Muscle of leg (tissue), 16 donors: ENCODE results near the gene PRKAR1B. TPM values are rescaled to one million over a fixed set of nuclear protein-coding genes. Genes with fewer than 3 reads are reported as not detected.

Source experiments
- DNase-seq: peaks from one replicate; pipeline ENCODE4 v3.0.0; 2013
- H3K27ac ChIP-seq: one replicate; pipeline ENCODE4 v1.5.1; 2013; ENCODE audit warnings: mild to moderate bottlenecking, low read length, control low read depth
- H3K27me3 ChIP-seq: one replicate; pipeline ENCODE4 v1.6.1; 2013; ENCODE audit warnings: low read length; ENCODE audit not compliant: control insufficient read depth, insufficient read depth
- H3K36me3 ChIP-seq: one replicate; pipeline ENCODE4 v1.6.1; 2013; ENCODE audit warnings: low read length; ENCODE audit not compliant: control insufficient read depth, insufficient read depth
- H3K4me1 ChIP-seq: one replicate; pipeline ENCODE4 v1.6.1; 2013; ENCODE audit warnings: low read length; ENCODE audit not compliant: control insufficient read depth, insufficient read depth
- H3K4me3 ChIP-seq: one replicate; pipeline ENCODE4 v1.5.1; 2013; ENCODE audit warnings: low read length, control low read depth
- H3K9me3 ChIP-seq: replicated peaks from 2 replicates; pipeline ENCODE4 v1.6.1; 2013; ENCODE audit warnings: low read depth, low read length; ENCODE audit not compliant: control insufficient read depth
- WGBS: methylation state at CpG from one replicate; pipeline ENCODE4 v1.1.5; 2013; ENCODE audit warnings: missing lambda C conversion rate; ENCODE audit not compliant: insufficient coverage; 5-methylcytosine and 5-hydroxymethylcytosine counted together
- long read RNA-seq, 11 donors: transcript quantifications; one replicate each; lab custom pipeline, GENCODE V29; 2026
- polyA plus RNA-seq, 8 donors: library from polyadenylated mRNA; unstranded; fragments of 120-200 nt; gene quantifications; one replicate each; pipeline versions ENCODE4 v1.2.1 to v1.2.3, GENCODE V29; 2013; ENCODE audit warnings: inconsistent platforms in 1 of 8, low replicate concordance in 1 of 8; ENCODE audit not compliant: insufficient read length in 8 of 8, insufficient read depth in 1 of 8
- total RNA-seq: library from RNA; stranded (reverse); fragments of 120-200 nt; gene quantifications from one replicate; pipeline ENCODE4 v1.2.4, GENCODE V29; 2013

PRKAR1B gene
- total RNA-seq: 23.1 TPM
- polyA plus RNA-seq: 10 to 100 TPM; 32.4 to 45.4 (median 38.5) TPM
- long read RNA-seq, donor 1, transcript PRKAR1B-201 (11 exons, 2,007 nt): major isoform, 5 of 23 reads
- long read RNA-seq, donor 1, partial matches to known transcripts: 11 of 23 reads
- long read RNA-seq, donor 1, other reads (novel, unspliced or antisense): 6 of 23 reads
- long read RNA-seq, donor 2: 0 reads
- long read RNA-seq, donor 3, transcript PRKAR1B-201 (11 exons, 2,007 nt): major isoform, 6 of 8 reads
- long read RNA-seq, donor 3, partial matches to known transcripts: 0 of 8 reads
- long read RNA-seq, donor 3, other reads (novel, unspliced or antisense): 0 of 8 reads
- long read RNA-seq, donor 4, partial matches to known transcripts: 0 of 3 reads
- long read RNA-seq, donor 4, other reads (novel, unspliced or antisense): 0 of 3 reads
- long read RNA-seq, donor 5, transcript PRKAR1B-201 (11 exons, 2,007 nt): major isoform, 24 of 46 reads
- long read RNA-seq, donor 5, transcript PRKAR1B-211 (11 exons, 2,533 nt): minor isoform, 6 of 46 reads
- long read RNA-seq, donor 5, partial matches to known transcripts: 7 of 46 reads
- long read RNA-seq, donor 5, other reads (novel, unspliced or antisense): 8 of 46 reads
- long read RNA-seq, donor 6, transcript PRKAR1B-201 (11 exons, 2,007 nt): major isoform, 7 of 26 reads
- long read RNA-seq, donor 6, partial matches to known transcripts: 15 of 26 reads
- long read RNA-seq, donor 6, other reads (novel, unspliced or antisense): 0 of 26 reads
- long read RNA-seq, donor 7, transcript PRKAR1B-201 (11 exons, 2,007 nt): major isoform, 10 of 10 reads
- long read RNA-seq, donor 7, partial matches to known transcripts: 0 of 10 reads
- long read RNA-seq, donor 7, other reads (novel, unspliced or antisense): 0 of 10 reads
- long read RNA-seq, donor 8, partial matches to known transcripts: 5 of 7 reads
- long read RNA-seq, donor 8, other reads (novel, unspliced or antisense): 0 of 7 reads
- long read RNA-seq, donor 9, partial matches to known transcripts: 27 of 32 reads
- long read RNA-seq, donor 9, other reads (novel, unspliced or antisense): 0 of 32 reads
- long read RNA-seq, donor 10, partial matches to known transcripts: 0 of 8 reads
- long read RNA-seq, donor 10, other reads (novel, unspliced or antisense): 5 of 8 reads
- long read RNA-seq, donor 11, transcript PRKAR1B-211 (11 exons, 2,533 nt): minor isoform, 5 of 12 reads
- long read RNA-seq, donor 11, transcript PRKAR1B-201 (11 exons, 2,007 nt): major isoform, 7 of 12 reads
- long read RNA-seq, donor 11, partial matches to known transcripts: 0 of 12 reads
- long read RNA-seq, donor 11, other reads (novel, unspliced or antisense): 0 of 12 reads

DNA sequence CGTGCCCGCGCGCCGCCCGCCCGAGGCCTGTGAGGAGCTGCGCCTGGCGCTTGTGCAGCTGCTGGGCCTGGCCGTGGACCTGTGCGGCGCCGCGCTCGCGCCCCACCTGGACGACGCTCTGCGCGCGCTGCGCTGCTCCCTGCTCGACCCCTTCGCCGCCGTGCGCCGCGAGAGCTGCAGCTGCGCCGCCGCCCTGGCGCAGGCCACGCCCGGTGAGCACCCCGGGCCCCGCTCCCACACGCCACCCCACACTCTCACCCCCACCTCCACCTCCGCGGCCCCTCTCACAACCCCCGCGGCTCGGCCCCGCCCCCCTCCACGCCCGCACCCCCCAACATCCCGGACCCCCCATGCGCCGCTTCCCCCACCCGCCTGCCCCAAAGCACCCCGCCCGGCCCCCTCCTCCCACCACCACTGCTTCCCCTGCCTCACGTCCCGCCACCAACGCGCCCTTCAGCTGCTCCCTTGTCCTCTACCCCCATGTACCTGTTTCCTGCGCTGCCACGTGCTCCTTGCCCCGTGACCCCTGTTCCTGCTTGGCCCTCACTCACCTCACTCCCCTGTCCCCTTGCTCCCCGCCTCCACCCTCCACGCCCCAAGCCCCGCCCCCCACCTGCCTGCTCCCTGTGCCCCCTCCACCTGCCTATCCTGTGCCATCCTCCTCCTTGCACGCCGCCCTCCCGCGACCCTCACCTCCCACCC lies at the start of gene PRKAR1B:
Gene PRKAR1B (minus strand): TSS at position 178 of the 702 bp plus-strand sequence. CDS start 15,776 bp downstream, outside the sequence.
- peaks cover 44% of the 10 kb centered on the region for H3K4me1 ChIP-seq
- no peaks in the 10 kb centered on the region for H3K27me3 ChIP-seq
- peak within 1 kb of the TSS; percentile 48 for H3K4me3 ChIP-seq
- H3K27ac ChIP-seq: peak within 1 kb of the TSS; percentile 60
- peaks cover 17% of the 10 kb centered on the region for H3K36me3 ChIP-seq
- WGBS: 0% methylated on average over 37 of the region's 66 CpGs
- peak; percentile 36 for DNase-seq
- H3K9me3 ChIP-seq: peaks cover 5% of the 10 kb centered on the region

DNA sequence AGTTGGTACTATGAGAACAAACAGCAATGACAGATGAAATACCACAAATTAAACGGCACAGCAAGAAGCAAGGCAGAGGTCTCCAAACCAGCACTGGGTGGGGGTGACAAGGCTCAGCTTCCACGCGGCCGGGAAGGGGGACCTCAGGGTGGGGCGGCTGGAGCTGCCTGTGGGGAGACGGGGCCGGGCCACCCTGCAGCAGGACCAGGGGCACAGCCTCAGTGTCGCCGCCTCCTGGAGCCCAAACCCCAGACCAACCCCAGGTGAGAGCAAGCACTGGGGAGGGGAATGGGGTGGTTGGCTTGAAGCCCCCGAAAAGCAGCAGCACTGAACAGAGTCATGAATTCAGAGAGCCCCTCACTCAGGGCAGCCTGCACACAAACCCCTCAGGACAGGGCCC lies 49.3 kb upstream of the PRKAR1B start:
- H3K4me3 ChIP-seq: no peak overlapping the region
- no peak for DNase-seq
- 96% methylated on average over 7 of the region's 10 CpGs for WGBS
- H3K27ac ChIP-seq: no peak overlapping the region
- peaks cover 61% of the 10 kb centered on the region for H3K36me3 ChIP-seq
- H3K27me3 ChIP-seq: no peaks in the 10 kb centered on the region
- no peaks in the 10 kb centered on the region for H3K9me3 ChIP-seq
- H3K4me1 ChIP-seq: peaks cover 57% of the 10 kb centered on the region

DNA sequence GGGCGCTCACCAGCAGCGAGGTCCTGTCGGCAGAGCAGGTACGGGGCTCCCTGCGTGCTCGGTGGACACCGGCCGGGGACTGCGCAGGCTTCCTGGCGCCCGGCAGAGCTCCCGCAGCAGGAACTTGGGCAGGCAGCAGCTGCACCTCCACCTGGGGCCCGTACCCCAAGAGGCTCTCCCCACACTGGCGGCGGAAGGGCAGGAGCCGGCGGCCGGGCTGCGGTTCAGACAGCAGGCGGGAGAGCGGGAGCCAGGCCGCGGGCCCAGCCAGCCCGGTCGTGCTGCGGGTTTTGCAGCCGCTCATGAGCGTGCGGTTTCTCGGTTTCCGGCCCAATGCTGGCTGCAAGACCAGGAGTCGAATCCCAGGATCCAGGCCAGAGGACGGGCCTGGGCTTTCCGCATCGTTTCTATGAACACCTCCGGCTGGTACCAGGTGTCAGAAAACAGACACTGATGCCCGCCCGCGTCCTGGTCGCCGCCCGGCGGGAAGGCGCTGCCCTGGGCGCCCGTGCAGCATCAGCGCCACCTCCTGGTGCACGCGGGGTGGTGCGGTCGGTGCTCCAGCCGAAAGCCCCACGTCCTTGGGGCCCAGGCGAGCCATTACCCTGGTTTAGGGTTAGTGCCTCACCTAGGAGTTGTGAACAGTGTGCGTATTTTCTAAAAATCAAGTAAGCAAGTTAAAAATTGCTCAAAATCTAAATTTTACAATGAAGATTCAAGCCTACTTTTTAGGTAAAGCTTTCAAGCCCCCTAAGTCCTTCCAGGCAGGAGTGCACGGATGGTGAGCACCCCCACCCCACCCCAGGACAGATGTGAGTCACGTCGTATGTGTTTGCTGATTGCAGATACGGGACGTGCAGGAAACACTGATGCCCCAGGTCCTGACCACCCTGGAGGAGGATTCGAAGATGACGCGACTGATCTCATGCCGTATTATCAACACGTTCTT lies 47.4 kb upstream of the PRKAR1B start:
- Histone ChIP-seq H3K36me3 (peaks cover 49% of the 10 kb centered on the region), H3K4me1 (peaks cover 54% of the 10 kb centered on the region), H3K27me3 (no peaks in the 10 kb centered on the region), H3K9me3 (no peaks in the 10 kb centered on the region), H3K27ac (no peak overlapping the region), H3K4me3 (no peak overlapping the region)
- WGBS: 47% methylated on average over 64 of the region's 65 CpGs
- peak; percentile 46 for DNase-seq

DNA sequence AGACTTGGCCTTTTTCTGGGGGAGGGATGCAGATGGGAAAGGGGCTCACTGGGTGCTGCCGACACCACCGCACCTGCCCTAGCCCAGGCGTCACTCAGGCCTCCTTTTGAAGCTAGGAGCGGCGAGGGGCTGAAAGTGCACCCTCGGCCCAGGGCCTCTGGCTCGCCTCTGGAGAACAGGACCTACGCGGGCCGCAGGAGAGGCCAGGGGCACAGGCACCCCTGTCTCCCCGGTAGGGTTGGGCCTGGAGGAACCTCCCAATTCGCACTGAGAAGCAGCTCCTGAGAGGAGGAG lies 46.5 kb upstream of the PRKAR1B start:
- no peak overlapping the region for H3K4me3 ChIP-seq
- 97% methylated on average over 12 of the region's 12 CpGs for WGBS
- H3K27ac ChIP-seq: no peak overlapping the region
- H3K36me3 ChIP-seq: peaks cover 46% of the 10 kb centered on the region
- no peaks in the 10 kb centered on the region for H3K9me3 ChIP-seq
- DNase-seq: no peak
- no peaks in the 10 kb centered on the region for H3K27me3 ChIP-seq
- H3K4me1 ChIP-seq: peaks cover 54% of the 10 kb centered on the region

DNA sequence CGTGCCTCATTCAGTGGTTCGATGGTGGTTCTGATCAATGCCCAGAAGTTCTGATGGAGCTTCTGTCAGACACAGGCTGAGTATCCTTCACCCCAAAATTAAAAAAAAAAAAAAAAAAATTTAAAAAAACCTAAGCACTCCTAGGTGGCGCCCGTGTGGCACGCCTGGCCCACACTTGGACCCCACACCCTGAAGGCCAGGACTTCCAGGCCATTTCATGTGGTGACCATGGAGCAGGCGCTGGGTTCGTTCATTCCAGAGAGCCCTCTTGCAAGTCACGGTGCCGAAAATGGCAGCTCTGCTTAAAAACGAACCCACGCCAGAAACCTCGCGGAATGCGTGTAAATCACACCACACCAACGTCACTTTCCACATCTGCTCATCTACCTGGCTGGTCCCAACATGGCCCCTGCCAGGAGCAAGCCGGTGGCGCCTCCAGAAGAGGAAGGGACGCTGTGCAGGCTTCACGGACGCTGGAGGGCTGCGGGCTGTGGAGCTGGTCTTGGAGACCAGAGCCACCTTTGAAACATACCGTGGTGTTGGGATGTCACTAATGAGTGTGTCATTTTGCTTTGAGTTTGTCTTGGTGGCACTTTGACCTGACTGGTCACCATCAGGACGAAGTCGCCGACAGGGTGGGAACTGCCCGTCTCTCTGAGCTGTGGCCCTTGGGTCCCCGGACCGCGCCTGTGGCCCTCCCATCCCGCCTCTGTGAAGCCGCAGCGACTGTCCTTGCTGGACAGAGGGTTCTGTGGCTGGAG lies 46.0 kb upstream of the PRKAR1B start:
- DNase-seq: no peak
- Histone ChIP-seq H3K27ac (no peak overlapping the region), H3K36me3 (peaks cover 44% of the 10 kb centered on the region), H3K27me3 (no peaks in the 10 kb centered on the region), H3K4me3 (no peak overlapping the region), H3K4me1 (peaks cover 54% of the 10 kb centered on the region), H3K9me3 (no peaks in the 10 kb centered on the region)
- 93% methylated on average over 32 of the region's 32 CpGs for WGBS

DNA sequence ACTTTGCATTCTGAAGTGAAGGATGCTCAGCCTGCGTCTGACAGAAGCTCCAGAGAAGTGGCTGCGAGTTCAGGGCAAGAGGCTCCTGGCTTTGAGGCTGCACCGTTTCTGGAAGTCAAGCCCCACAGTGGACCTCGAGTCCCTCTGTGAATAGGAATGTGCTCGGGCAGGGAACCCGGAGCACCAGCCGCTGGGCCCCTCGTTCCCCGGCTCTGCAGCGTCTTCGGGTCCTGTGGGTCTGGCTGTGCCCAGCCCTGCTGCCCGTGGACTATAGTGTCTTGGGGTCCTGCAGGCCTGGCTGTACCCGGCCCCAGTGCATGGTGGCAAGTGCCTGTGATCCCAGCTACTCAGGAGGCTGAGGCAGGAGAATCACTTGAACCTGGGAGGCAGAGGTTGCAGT lies 45.3 kb upstream of the PRKAR1B start:
- peaks cover 46% of the 10 kb centered on the region for H3K36me3 ChIP-seq
- no peak for DNase-seq
- no peak overlapping the region for H3K27ac ChIP-seq
- H3K27me3 ChIP-seq: no peaks in the 10 kb centered on the region
- peaks cover 51% of the 10 kb centered on the region for H3K4me1 ChIP-seq
- H3K4me3 ChIP-seq: no peak overlapping the region
- H3K9me3 ChIP-seq: no peaks in the 10 kb centered on the region
- WGBS: 90% methylated on average over 13 of the region's 13 CpGs

DNA sequence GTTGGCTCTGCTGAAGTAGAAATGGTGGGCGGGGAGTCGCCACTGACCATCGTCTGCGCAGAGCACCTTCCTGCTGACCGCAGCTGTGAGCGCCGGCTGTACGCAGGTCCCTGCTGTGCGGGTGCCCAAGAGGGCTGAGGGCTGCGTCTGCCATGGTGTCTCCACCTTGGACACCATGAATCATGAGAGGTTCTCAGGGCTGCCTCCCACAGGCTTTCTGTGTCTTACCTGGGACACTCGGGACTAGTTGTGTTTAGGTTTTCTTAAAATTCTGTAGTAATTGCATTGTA lies 44.9 kb upstream of the PRKAR1B start:
- Histone ChIP-seq H3K36me3 (peaks cover 46% of the 10 kb centered on the region), H3K4me1 (peaks cover 51% of the 10 kb centered on the region), H3K4me3 (no peak overlapping the region), H3K27ac (peak overlapping the region; percentile 3), H3K27me3 (no peaks in the 10 kb centered on the region), H3K9me3 (no peaks in the 10 kb centered on the region)
- WGBS: 89% methylated on average over 11 of the region's 11 CpGs
- DNase-seq: no peak

DNA sequence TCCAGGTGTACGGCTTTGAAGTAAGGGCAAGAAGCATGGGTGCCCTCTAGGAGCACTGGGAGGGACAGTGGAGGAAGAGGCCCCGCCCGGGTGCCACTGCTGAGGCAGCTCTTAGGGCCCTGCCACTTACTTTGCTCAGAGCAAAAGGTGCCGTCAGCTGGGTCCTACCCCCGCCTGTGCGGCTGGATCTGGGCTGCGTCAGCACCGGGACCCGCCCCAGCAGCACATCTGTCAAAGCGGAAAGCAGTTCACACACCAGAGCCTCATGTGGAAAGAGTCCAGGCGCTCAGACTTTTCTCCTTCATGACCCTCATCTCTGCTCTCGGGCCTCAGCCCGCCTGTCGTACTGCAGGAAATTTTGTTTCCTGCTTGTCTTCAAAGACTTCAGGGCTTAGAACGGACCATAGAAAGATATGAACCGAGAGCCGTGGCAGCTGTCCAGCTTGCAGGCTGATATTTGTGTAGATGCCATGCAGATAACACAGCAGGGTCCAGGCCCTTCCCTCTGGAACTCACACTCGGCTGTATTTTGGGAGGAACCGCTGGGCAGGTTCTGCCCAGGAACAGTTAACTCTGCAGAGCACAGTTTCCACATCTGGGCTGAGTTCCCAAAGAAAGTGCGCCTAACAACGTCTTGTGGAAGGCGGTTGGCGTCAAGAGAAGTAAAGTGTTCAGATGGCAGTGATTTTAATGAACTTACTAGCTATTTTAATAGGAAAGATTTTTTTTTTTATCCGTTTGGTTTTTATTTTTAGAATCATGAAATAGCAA lies 44.3 kb upstream of the PRKAR1B start:
- no peaks in the 10 kb centered on the region for H3K9me3 ChIP-seq
- H3K27ac ChIP-seq: peak overlapping the region; percentile 86
- WGBS: 23% methylated on average over 18 of the region's 24 CpGs
- no peaks in the 10 kb centered on the region for H3K27me3 ChIP-seq
- peak; percentile 94 for DNase-seq
- peaks cover 45% of the 10 kb centered on the region for H3K36me3 ChIP-seq
- no peak overlapping the region for H3K4me3 ChIP-seq
- peaks cover 47% of the 10 kb centered on the region for H3K4me1 ChIP-seq
